ENCODE measurements around the gene MBNL2. TPM values are rescaled to one million over a fixed set of nuclear protein-coding genes. Genes with fewer than 3 reads are reported as not detected.

MBNL2 gene
- total RNA-seq = 131 TPM

GRCh38 chr13:97221989-97222700 lies at the start of gene MBNL2:
Gene MBNL2, plus strand, starts transcription at chr13:97222333. Its CDS starts 53,903 bp downstream, at chr13:97276236.

DNA sequence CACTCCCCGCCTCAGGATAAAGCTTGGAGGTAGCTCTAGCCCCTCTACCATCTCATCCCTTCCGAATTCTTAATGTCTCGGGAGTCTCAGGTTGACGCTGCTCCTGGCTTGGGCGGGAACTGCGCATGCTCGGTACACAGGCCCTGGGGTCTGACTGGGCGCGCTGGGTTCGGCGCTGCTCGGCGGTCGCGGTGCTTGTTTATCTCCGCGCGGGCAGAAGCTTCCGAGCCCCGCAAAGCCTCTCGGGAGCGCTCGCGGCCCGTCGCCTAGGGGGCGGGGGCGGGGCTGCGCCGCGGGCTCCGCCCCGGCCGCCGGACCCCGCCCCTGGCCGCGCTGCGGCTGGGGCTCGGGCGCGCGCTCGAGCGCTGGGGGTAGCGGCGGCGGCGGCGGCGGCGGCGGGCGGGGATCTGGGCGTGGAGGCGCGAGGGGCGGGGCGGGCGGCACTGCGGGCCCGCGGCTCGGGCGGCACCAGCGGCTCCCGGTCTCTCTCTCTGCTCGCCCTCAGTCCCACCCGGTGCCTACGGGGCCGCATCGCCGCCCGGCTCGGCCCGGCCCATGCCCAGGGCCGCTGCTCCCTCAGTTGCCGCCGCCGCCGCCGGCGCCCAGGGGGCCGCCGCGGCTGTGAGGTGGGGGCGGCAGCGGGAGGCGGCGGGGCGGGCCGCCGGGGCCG lies 211.7 kb downstream of the MBNL2 start, which contains the start of gene RAP2A:
RAP2A (plus strand) TSS at position 443 of the 670 bp plus-strand sequence. CDS start 302 bp downstream, outside the sequence.

Other genes starting within 250 kb of the MBNL2 start
- 0.82 TPM for gene OXGR1, start 227.9 kb upstream of the MBNL2 start, total RNA-seq
- 75.9 TPM for gene RAP2A, start 211.8 kb downstream of the MBNL2 start, total RNA-seq

Measured in camera-type eye (tissue), 1 donor.